NCI-H2029 (cell line): ENCODE measurements around the gene MAML2.

ENCODE experiments used
- DNase-seq: peaks from one replicate; lab custom pipeline; 2025; lab: John Stamatoyannopoulos, UW

MAML2 gene

DNA sequence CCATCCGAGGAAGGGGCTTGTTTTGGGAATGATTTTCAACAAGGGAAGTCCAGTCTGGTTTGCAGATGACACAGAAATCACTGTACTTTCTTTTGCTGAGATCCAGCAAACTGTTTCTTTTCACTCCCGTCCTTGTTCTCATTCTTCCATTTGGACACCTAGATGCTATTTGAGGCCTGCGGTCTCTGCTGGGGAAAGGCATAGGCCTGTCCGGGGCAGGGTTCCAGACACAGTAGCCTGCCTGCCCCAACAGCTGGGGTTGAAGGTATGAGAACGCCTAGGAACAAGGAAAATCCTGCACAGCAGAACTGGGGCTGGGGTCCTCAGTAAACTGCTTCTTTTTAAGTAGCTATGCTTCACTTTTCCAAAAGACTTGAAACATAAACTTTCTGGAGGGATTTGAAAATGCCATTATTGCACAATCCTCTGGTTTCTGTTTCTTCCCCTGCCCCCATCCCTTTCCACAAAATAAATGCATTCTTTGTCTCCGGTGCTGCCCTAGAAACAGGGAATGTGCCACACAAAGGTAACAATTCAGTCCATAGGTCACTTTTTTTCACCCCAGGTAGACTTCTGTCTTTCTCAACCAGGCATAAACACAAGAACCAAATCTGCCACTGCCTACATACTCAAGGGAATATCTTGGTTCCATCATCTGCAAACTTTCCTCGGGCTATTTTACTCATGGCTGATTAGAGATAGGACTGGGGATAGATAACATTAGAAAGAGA, 244.3 kb downstream of the MAML2 start:
- DNase-seq: no peak

DNA sequence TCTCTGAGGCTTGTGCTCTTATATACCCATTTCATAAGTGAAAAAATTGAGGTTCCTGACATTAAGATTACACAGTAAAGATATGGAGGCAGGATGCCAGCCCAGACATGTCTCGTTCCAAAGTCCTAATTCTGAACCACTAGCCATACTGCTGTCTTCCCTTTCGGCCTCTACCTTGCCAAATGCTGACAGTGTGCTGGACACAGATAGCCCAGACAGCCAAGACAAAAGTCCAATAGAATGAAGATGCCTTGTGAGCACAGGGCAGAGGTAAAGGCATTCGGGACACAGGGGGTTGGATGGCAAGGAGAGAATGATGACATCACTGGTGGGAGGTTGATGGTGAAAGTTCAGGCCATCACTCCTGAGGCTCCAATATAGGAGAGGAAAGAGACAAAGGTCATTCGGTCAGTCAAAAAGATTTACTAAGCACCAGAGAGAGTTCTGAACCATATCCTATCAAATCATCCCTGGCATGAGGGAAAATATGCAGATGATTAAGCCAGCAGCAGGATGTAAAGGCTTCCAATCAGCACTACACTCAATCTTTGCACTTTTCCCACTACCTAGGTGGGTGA, 245.1 kb downstream of the MAML2 start:
- no peak for DNase-seq

- no peak for DNase-seq
Observed at GRCh38 chr11:96096360-96096759, 246.6 kb downstream of the MAML2 start.

DNA sequence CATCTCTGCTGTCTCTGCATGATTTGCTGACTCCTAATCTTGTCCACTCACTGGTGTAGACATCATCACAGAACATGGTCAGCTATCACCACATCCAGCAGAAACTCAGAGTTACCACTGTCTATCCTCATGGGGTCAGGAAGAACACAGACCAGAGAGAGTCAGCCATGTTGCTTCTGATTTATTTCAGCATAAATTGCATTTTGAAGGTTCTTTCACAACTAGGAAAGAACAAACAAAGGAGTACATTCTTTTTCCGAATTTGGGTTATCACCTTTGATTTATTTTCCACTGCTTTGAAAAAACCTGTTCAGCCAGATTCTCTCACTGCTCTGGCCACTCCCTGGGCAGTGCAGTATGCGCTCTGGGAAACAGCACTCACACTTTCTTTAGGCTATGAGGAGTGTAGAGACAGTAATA, 247.1 kb downstream of the MAML2 start:
- no peak for DNase-seq

- DNase-seq: no peak
Observed at GRCh38 chr11:96094156-96094555, 248.8 kb downstream of the MAML2 start.

DNA sequence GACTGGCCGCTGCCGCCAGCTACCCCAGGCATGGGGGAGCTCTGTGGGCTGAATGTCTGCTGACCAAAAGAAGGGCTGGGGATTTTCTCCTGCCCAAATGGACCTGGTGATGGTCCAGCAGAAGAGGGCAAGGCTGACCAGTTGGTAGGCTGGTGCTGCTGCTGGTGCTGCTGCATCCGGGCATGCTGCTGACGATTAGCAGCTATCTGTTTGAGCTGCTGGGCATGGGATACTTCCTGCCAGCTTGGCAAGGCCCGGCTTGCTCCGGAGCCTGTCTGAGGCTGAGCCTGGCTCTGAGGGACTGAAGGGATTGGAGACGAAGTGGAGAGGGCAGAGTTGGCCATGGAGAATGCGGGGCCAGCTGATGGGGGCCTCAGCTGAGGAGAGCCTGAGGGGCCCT, 250.5 kb downstream of the MAML2 start:
- no peak for DNase-seq

- DNase-seq: no peak
Observed at GRCh38 chr11:96091476-96091875, 251.5 kb downstream of the MAML2 start.

DNA sequence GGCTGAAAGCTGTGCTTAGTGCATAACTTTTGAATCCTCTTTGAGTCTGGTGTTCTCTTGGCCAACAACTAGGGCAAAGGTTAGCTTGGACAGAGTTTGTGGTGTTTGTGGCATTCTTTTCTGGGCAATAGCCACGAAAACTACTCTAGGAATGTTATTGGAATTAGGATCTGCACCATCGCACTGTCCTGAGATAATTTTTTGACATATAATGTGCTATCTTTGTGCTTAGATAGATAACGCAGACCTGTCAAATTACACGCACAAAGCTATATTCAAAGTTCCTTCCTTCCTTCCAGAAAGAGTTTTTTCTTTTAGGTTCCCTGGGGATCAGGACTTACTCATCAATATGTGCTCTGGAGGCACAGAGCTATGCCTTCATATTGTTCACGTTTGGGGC, 252.3 kb downstream of the MAML2 start:
- no peak for DNase-seq

DNA sequence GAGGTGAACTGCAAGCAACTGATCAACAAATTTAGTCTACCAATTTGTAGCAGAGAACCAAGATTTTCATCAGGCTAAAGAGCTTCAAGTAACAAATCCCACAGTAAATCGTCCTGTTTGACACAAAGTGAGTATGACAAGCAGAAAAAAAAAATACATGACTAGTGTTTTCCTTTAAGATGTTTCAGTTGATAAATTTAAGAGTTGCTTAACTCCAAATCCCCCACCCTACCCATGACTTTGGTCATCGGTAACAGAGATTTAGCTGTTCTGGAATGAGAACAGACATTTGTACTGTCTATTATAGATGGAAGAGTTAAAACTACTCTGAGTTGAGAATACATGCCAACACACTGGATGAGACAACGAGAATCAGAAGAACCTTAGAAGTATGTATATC, 254.1 kb downstream of the MAML2 start:
- DNase-seq: no peak

DNA sequence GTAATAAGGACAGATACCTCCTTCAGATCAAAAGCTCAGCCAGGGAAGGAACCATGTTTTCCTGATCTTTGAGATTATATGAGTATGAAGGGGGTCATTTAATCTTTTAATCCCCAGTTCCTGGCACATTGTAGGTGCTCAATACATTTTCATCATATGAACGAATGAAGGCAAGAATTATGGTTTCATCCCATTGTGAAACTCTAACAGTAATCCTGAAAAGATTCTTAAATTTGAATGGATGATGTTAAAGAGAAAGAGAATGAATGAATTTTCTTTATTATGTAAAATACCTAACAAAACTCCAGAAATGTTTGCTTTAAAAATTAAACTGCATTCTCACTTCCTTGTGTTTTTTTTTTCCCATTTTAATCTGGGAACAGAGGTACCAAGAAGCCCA, 256.9 kb downstream of the MAML2 start:
- no peak for DNase-seq

DNA sequence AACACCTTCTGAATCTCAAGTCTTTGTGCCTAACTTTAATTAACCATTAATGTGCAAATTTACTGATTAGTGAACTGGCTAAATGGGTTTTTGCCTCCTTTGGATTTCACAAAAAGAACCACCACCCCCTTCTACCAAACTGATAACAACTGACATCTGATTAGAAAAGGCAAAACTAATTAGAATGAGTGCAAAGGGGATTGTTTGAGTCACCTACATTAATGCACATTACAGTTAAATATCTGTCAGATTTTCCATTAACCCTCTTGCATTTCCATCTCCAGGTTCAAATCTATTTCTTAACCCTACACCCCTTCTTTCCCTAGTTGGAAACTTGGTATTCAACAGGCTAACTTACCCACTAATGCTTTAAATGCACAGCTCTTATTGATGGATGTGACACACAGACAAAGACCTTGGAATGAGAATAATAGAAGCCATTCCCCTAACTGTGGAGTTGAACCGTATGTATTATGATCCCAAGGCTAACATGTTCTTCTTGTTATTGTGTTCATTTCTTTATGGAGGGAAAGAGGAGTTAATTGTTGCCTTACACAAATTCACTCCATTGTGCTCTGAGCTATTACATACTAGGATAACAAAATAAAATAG, 257.6 kb downstream of the MAML2 start:
- no peak for DNase-seq

DNA sequence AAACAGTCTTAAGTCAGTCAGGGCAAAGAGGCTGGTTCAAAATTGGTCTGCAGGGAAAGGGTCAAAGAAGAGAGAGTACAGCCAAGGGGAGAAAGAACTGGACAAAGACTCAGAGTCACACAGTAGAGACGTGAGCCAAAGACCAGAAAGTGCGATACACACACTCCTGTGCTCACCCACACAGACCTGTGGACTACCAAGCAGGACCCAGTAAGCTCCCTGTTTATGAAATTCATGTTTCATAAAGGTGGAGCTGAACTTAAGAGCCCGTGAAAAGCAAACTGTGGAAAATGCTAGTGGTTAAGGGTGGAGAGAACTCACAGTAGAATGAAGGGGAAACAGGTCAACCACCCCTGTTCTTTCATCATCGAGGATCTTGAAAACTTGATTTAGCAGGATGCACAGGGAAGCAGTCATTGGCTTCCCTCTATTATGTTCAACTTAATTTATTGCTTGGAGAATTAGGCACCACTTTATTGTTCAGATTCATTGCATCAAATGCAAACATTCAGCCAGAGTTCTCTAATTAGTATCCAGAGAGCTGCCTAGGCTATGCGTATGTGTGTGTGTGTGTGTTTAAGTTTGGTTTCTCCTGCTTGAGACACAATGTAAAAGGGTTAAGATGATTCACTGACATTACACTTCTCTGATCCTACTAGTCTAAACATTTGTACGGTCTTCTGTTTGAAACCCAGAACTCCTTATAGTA, 258.2 kb downstream of the MAML2 start:
- DNase-seq: no peak

DNA sequence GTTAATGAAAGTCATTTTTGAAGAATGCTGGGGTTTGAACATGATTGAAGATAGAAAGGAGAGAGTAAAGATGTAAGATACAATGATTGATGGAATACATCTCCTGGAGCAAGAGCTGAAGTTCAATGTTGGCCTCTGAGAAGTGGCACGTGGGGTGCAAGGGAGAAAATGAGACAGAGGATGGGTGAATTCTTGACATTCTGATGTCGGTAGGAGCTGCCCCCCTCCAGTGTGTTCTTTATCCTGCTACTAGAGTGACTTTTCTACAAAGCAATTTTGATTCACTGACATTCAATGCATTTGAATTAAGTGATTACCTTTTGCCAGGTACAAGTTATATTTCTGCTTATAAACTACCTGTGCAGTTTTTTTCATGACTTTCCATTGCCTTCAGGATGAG, 260.1 kb downstream of the MAML2 start:
- no peak for DNase-seq

GRCh38 chr11:96082002-96082899, 260.7 kb downstream of the MAML2 start:
- no peak for DNase-seq

DNA sequence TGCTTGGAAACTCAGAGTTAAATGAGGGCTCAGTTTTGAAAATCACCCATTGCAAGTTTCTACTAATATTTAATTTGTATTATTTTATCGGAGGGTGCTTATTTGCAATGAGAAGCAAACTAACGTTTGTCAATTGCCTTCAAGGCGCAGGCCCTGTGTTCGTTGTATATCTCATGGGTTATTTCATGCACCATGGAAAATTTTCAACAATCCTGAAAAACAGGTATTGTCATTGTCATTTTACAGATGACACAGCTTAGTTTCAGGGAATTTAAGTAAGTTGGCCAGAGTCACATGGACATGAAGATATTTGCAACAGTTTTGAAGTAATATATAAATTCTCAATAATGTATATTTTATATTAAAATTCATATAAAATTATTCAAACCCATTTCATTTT, 261.4 kb downstream of the MAML2 start:
- no peak for DNase-seq

- no peak for DNase-seq
Observed at GRCh38 chr11:96079691-96080090, 263.3 kb downstream of the MAML2 start.

- no peak for DNase-seq
Observed at GRCh38 chr11:96075532-96075959, 267.4 kb downstream of the MAML2 start.

DNA sequence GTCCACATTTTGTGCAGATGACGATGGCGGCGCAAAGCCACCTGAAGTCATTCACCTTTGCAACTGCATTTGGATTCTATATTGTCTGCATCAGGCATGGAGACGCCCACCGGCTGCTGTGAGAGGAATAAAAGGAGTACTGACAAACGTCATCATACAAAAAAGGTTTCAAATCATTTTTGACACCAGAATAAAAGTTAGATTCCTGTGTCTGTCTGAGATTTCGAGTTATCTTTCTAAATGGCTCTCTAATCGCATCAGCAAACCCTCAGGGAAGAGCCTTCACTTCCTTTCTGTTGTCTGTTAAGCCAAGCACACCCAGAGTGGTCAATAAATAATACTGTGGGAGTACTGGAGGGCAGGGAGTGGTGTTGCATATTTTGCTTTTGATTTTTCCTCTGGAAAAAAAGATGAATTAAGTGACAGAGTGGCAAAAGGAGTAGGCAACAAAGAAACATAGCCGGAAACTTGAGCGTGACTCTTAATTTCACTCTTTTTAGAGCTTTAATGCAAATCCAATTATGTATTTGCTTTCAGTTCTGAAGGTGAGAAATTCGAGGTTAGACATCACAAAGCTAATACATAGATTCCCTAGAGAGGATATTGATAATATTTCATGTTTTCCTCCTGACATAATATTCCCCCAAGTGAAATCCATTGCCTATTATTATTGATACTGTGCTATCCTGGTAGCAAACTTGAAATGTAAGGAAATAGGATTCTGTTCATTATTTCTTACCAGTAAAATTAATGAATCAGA, 268.3 kb downstream of the MAML2 start:
- DNase-seq: no peak

- DNase-seq: no peak
Observed at GRCh38 chr11:96073536-96073935, 269.5 kb downstream of the MAML2 start.

DNA sequence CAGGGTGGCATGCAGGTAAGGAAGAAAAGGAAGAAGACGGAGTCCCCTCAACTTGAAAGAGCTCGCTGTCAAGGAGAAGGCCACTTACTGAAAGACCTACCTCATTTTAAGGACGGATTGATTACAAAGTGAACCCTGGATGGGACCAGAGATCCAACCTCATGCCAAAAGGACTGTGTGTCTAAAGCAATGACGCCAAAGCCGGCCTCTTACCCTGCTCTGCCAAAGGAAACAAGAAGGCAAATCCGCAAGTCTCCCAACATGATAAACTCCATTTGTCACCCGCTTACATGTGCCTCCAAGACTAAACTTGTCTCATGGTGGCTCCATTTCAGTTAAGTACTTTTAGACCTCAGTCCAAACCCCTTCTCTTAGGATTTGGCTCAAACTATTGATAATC, 270.4 kb downstream of the MAML2 start:
- DNase-seq: no peak

DNA sequence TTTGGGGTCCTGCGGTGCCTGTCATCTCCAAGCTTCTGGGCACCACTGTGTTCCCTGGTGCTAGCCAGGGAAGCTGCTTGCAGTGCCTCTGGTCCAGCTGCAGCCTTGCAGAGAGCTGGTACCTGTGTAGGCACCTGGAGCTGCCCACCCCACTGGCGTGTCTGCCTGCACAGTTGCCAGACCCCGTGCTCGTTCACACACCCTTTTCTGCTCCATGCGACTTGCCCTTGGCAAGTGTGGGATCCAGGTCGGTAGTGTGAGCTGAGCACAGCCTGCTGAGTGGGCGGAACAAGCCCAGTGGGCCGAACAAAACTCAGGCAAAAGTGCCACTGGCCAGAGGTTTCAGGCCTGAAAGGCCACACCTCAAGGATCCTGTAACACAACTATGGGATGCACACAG, 272.5 kb downstream of the MAML2 start:
- DNase-seq: no peak
